ENCODE data around the gene WNT9B. TPM values are rescaled to one million over a fixed set of nuclear protein-coding genes. Genes with fewer than 3 reads are reported as not detected.
"Not testable (repeated sequence)": the region's sequence is repeated elsewhere in the genome, so short reads cannot be mapped to it uniquely, and the experiment has no call there.

Gene WNT9B
- total and polyA plus RNA-seq, 4 donors, result 0.08 to 0.14 (median 0.10) TPM; not detected in 1

DNA sequence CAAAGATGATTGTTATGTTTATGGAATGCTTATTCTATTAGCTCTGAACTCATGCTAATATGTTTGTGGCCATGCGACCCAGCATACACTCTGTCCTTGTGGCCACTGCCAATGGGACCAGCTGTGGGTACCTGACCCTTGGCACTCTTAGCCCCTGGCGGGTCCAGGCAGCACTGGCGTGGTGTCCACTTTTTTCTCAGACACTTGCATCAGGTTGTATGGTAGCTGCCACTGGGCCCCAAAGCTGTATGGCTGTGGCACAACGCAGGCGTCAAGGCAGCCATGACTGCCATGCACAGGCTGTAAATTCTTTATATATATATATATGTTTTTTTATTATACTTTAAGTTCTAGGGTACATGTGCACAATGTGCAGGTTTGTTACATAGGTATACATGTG, 12.2 kb upstream of the WNT9B start:
- 89% methylated on average over 5 of the region's 5 CpGs for WGBS
- Histone ChIP-seq H3K9ac (ENCODE audit: low read depth in 1 of 2, low read length in 2 of 2) (no peak overlapping the region), H3K36me3 (ENCODE audit: control insufficient read depth in 4 of 4, insufficient read depth in 3 of 4, low read depth in 1 of 4, low read length in 3 of 4) (no peaks in the 10 kb centered on the region), H3K27ac (ENCODE audit: low read depth in 1 of 2, low read length in 2 of 2) (no peak overlapping the region), H3K9me3 (ENCODE audit: control insufficient read depth in 4 of 4, low read length in 3 of 4) (peaks cover 0 to 8% (median 2%) of the 10 kb centered on the region in 4 donors), H3K4me1 (ENCODE audit: control insufficient read depth in 4 of 4, insufficient read depth in 4 of 4, low read length in 3 of 4) (peaks cover 0 to 9% (median 3%) of the 10 kb centered on the region in 4 donors), H3K4me3 (ENCODE audit: low read depth in 1 of 3, low read length in 3 of 3) (no peak overlapping the region), H3K27me3 (ENCODE audit: control insufficient read depth in 4 of 4, insufficient read depth in 4 of 4, low read length in 3 of 4) (no peaks in the 10 kb centered on the region)
- TF ChIP-seq HNF4G (IDR thresholded peaks at IDR 0.05), result no peak
- no peak for TF ChIP-seq NR2F2 (IDR thresholded peaks at IDR 0.05)
- TF ChIP-seq GABPA (IDR thresholded peaks at IDR 0.05 in 1 of 2, conservative IDR thresholded peaks at IDR 0.05 in 1 of 2), result no peak
- no peak for TF ChIP-seq SP1 (IDR thresholded peaks at IDR 0.05)
- TF ChIP-seq ATF3 (IDR thresholded peaks at IDR 0.05), result no peak
- TF ChIP-seq REST (IDR thresholded peaks at IDR 0.05), result no peak
- TF ChIP-seq HNF4A (conservative IDR thresholded peaks at IDR 0.05), result no peak
- TF ChIP-seq, protein P1, sequence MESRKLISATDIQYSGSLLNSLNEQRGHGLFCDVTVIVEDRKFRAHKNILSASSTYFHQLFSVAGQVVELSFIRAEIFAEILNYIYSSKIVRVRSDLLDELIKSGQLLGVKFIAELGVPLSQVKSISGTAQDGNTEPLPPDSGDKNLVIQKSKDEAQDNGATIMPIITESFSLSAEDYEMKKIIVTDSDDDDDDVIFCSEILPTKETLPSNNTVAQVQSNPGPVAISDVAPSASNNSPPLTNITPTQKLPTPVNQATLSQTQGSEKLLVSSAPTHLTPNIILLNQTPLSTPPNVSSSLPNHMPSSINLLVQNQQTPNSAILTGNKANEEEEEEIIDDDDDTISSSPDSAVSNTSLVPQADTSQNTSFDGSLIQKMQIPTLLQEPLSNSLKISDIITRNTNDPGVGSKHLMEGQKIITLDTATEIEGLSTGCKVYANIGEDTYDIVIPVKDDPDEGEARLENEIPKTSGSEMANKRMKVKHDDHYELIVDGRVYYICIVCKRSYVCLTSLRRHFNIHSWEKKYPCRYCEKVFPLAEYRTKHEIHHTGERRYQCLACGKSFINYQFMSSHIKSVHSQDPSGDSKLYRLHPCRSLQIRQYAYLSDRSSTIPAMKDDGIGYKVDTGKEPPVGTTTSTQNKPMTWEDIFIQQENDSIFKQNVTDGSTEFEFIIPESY (IDR thresholded peaks at IDR 0.05), result no peak
- TF ChIP-seq JUND (IDR thresholded peaks at IDR 0.05), result no peak
- TF ChIP-seq FOXA2 (IDR thresholded peaks at IDR 0.05), result no peak
- no peak for TF ChIP-seq RXRA (IDR thresholded peaks at IDR 0.05)
- no peak for TF ChIP-seq TAF1 (conservative IDR thresholded peaks at IDR 0.05)
- no peak for TF ChIP-seq CTCF (IDR thresholded peaks at IDR 0.05; ENCODE audit: low read depth, low read length, missing input control)
- TF ChIP-seq MAX (IDR thresholded peaks at IDR 0.05), result no peak
- TF ChIP-seq RAD21 (IDR thresholded peaks at IDR 0.05), result no peak
- no peak for TF ChIP-seq EGR1 (IDR thresholded peaks at IDR 0.05; ENCODE audit: low read depth in 2 of 2)
- TF ChIP-seq YY1 (IDR thresholded peaks at IDR 0.05), result no peak
- no peak for TF ChIP-seq FOXA1 (IDR thresholded peaks at IDR 0.05)
- DNase-seq (ENCODE audit: low spot score), result no peak

- H3K36me3 ChIP-seq (ENCODE audit: control insufficient read depth in 4 of 4, insufficient read depth in 3 of 4, low read depth in 1 of 4, low read length in 3 of 4); H3K4me3 ChIP-seq (ENCODE audit: low read depth in 1 of 3, low read length in 3 of 3); H3K27me3 ChIP-seq (ENCODE audit: control insufficient read depth in 4 of 4, insufficient read depth in 4 of 4, low read length in 3 of 4); DNase-seq (ENCODE audit: low spot score); H3K27ac ChIP-seq (ENCODE audit: low read depth in 1 of 2, low read length in 2 of 2); H3K9me3 ChIP-seq (ENCODE audit: control insufficient read depth in 4 of 4, low read length in 3 of 4); H3K9ac ChIP-seq (ENCODE audit: low read depth in 1 of 2, low read length in 2 of 2); H3K4me1 ChIP-seq (ENCODE audit: control insufficient read depth in 4 of 4, insufficient read depth in 4 of 4, low read length in 3 of 4): not testable (repeated sequence)
- WGBS, result 57% methylated on average over 3 of the region's 3 CpGs
These were observed 10.8 kb upstream of the WNT9B start for GRCh38 chr17:46840596-46840995.

All from liver (tissue), 9 donors.